ENCODE data around the gene OR2M2.

- TF ChIP-seq CTCF (IDR thresholded peaks at IDR 0.05; ENCODE audit: low read depth, low read length) (no peak), EZH2phosphoT487 (IDR thresholded peaks at IDR 0.05; ENCODE audit: low read depth) (no peak)
These were observed 9.4 kb upstream of the OR2M2 start for GRCh38 chr1:248165186-248165585.
